Hepatocyte (in vitro differentiated cells): Measurements from ENCODE around the gene TRPM3. TPM values are rescaled to one million over a fixed set of nuclear protein-coding genes. Genes with fewer than 3 reads are reported as not detected.
A peak's percentile ranks its signal among the peaks of the same experiment; 100 is the strongest.

Experiments
- DNase-seq: peaks from one replicate; pipeline ENCODE4 v3.0.0-alpha.2; 2016; ENCODE audit warnings: low spot score
- H2AFZ ChIP-seq: fragments of 200-600 bp; sonication (generic); 2 replicates; pipeline ENCODE4 v1.6.0; 2016; ENCODE audit warnings: antibody characterized with exemption, mild to moderate bottlenecking
- H3K27ac ChIP-seq: fragments of 200-600 bp; sonication (generic); 2 replicates; pipeline ENCODE4 v1.5.1; 2016; ENCODE audit warnings: mild to moderate bottlenecking
- H3K27me3 ChIP-seq: fragments of 200-600 bp; sonication (generic); 2 replicates; pipeline ENCODE4 v1.6.1; 2016
- H3K36me3 ChIP-seq: fragments of 200-600 bp; sonication (generic); replicated peaks from 2 replicates; pipeline ENCODE4 v1.5.1; 2016; ENCODE audit warnings: low read depth; ENCODE audit not compliant: insufficient read depth
- H3K4me1 ChIP-seq: fragments of 200-600 bp; sonication (generic); 2 replicates; pipeline ENCODE4 v1.5.1; 2016; ENCODE audit warnings: mild to moderate bottlenecking, moderate library complexity; ENCODE audit not compliant: insufficient read depth
- H3K4me2 ChIP-seq: fragments of 200-600 bp; sonication (generic); 2 replicates; pipeline ENCODE4 v1.6.0; 2016
- H3K4me3 ChIP-seq: fragments of 200-600 bp; sonication (generic); 2 replicates; pipeline ENCODE4 v1.5.1; 2016; ENCODE audit warnings: mild to moderate bottlenecking
- H3K79me2 ChIP-seq: fragments of 200-600 bp; sonication (generic); 2 replicates; pipeline ENCODE4 v1.6.0; 2017; ENCODE audit warnings: mild to moderate bottlenecking
- H3K9me2 ChIP-seq: fragments of 200-600 bp; sonication (generic); replicated peaks from 2 replicates; pipeline ENCODE4 v1.6.0; 2017; ENCODE audit warnings: mild to moderate bottlenecking; ENCODE audit not compliant: insufficient read depth
- H3K9me3 ChIP-seq: fragments of 200-600 bp; sonication (generic); 2 replicates; pipeline ENCODE4 v1.5.1; 2016; ENCODE audit warnings: low read depth, mild to moderate bottlenecking
- H4K20me1 ChIP-seq: fragments of 200-600 bp; sonication (generic); 2 replicates; pipeline ENCODE4 v1.6.0; 2016; ENCODE audit warnings: mild to moderate bottlenecking; ENCODE audit not compliant: insufficient read depth, poor library complexity, severe bottlenecking
- CTCF ChIP-seq: fragments of 200-600 bp; sonication (generic); IDR thresholded peaks from 2 replicates; pipeline ENCODE4 v1.5.1; 2016; ENCODE audit warnings: antibody characterized with exemption, mild to moderate bottlenecking; ENCODE audit not compliant: poor library complexity
- EZH2 ChIP-seq: fragments of 200-600 bp; sonication (generic); IDR thresholded peaks from 2 replicates; pipeline ENCODE4 v1.6.1; 2016; ENCODE audit warnings: antibody characterized with exemption, mild to moderate bottlenecking, borderline replicate concordance
- EZH2phosphoT487 ChIP-seq: fragments of 200-600 bp; sonication (generic); IDR thresholded peaks from one replicate; pipeline ENCODE4 v1.6.1; 2018; ENCODE audit warnings: antibody characterized with exemption, mild to moderate bottlenecking, low read depth, moderate library complexity; ENCODE audit not compliant: unreplicated experiment, severe bottlenecking
- WGBS: methylation state at CpG from one replicate; pipeline ENCODE4 v1.1.6; 2016; ENCODE audit warnings: low lambda C conversion rate; ENCODE audit errors: missing lambda C conversion rate; 5-methylcytosine and 5-hydroxymethylcytosine counted together
- polyA plus RNA-seq: library from polyadenylated mRNA; unstranded; fragments of >200 nt; fragmentation: Nextera tagmentation; extraction: Ambion mirVana; gene quantifications from 2 replicates; pipeline ENCODE4 v1.2.1, GENCODE V29; 2016
- total RNA-seq: library from RNA; depleted of rRNA; stranded (reverse); fragments of >200 nt; gene quantifications from 2 replicates; pipeline ENCODE4 v1.2.3, GENCODE V29; 2014

The TRPM3 gene
- total and polyA plus RNA-seq, 2 experiments from 2014 or later: 0.60 to 0.68 TPM

- no peak for DNase-seq
- Histone ChIP-seq H4K20me1 (no peaks in the 10 kb centered on the region), H3K27me3 (no peaks in the 10 kb centered on the region), H3K36me3 (no peaks in the 10 kb centered on the region), H3K4me3 (no peak overlapping the region), H2AFZ (no peak overlapping the region), H3K79me2 (no peaks in the 10 kb centered on the region), H3K27ac (no peak overlapping the region), H3K9me2 (no peaks in the 10 kb centered on the region), H3K4me1 (no peaks in the 10 kb centered on the region), H3K9me3 (no peaks in the 10 kb centered on the region), H3K4me2 (no peak overlapping the region)
- 83% methylated on average over 2 of the region's 2 CpGs for WGBS
- no peak for TF ChIP-seq EZH2
- no peak for TF ChIP-seq CTCF
- TF ChIP-seq EZH2phosphoT487: no peak
Measured at GRCh38 chr9:70927530-70927929, 193.9 kb downstream of the TRPM3 start.

GRCh38 chr9:70924895-70925547 lies 196.4 kb downstream of the TRPM3 start:
- Histone ChIP-seq H3K4me3 (no peak overlapping the region), H3K9me2 (no peaks in the 10 kb centered on the region), H3K27me3 (no peaks in the 10 kb centered on the region), H3K36me3 (no peaks in the 10 kb centered on the region), H4K20me1 (no peaks in the 10 kb centered on the region), H3K79me2 (no peaks in the 10 kb centered on the region), H3K9me3 (no peaks in the 10 kb centered on the region), H3K27ac (no peak overlapping the region), H3K4me1 (no peaks in the 10 kb centered on the region), H2AFZ (peak overlapping the region; percentile 11), H3K4me2 (peak overlapping the region; percentile 53)
- peak; percentile 76 for DNase-seq
- 24% methylated on average over 9 of the region's 9 CpGs for WGBS
- TF ChIP-seq CTCF: peak; percentile 88
- no peak for TF ChIP-seq EZH2phosphoT487
- TF ChIP-seq EZH2: no peak

GRCh38 chr9:70924380-70924779 lies 197.0 kb downstream of the TRPM3 start:
- no peaks in the 10 kb centered on the region for H3K79me2 ChIP-seq
- DNase-seq: no peak
- no peaks in the 10 kb centered on the region for H3K4me1 ChIP-seq
- no peaks in the 10 kb centered on the region for H3K36me3 ChIP-seq
- H3K27ac ChIP-seq: no peak overlapping the region
- H3K9me3 ChIP-seq: no peaks in the 10 kb centered on the region
- no peaks in the 10 kb centered on the region for H4K20me1 ChIP-seq
- WGBS: 82% methylated on average over 6 of the region's 6 CpGs
- no peaks in the 10 kb centered on the region for H3K27me3 ChIP-seq
- H2AFZ ChIP-seq: no peak overlapping the region
- peak overlapping the region; percentile 53 for H3K4me2 ChIP-seq
- H3K9me2 ChIP-seq: no peaks in the 10 kb centered on the region
- TF ChIP-seq EZH2: no peak
- TF ChIP-seq EZH2phosphoT487: no peak
- TF ChIP-seq CTCF: no peak
- no peak overlapping the region for H3K4me3 ChIP-seq
